A673 (cell line): ENCODE data around the gene WIF1.

Source experiments
- CTCF ChIP-seq: fragments of 300-800, 200-600 bp; sonication (generic); conservative IDR thresholded peaks from 2 replicates; pipeline ENCODE4 v1.5.1; 2017; ENCODE audit warnings: low read depth, mild to moderate bottlenecking, antibody characterized with exemption, low read length, moderate library complexity, mixed read lengths
- EZH2 ChIP-seq: fragments of 200-600 bp; sonication (generic); IDR thresholded peaks from 2 replicates; pipeline ENCODE4 v1.6.1; 2017; ENCODE audit warnings: borderline replicate concordance, low read depth, mild to moderate bottlenecking, mixed read lengths, antibody characterized with exemption, low read length; ENCODE audit not compliant: poor library complexity, severe bottlenecking

GRCh38 chr12:65010437-65010836 is 110.7 kb downstream of the WIF1 start:
- TF ChIP-seq CTCF (no peak), EZH2 (no peak)
